GM20000 (cell line): ENCODE data around the gene SCGB1A1.

ENCODE experiments used
- DNase-seq: peaks from one replicate; pipeline ENCODE4 v3.0.0; 2012; ENCODE audit warnings: low spot score
- CTCF ChIP-seq: IDR thresholded peaks from 2 replicates; pipeline ENCODE4 v1.5.1; 2012; ENCODE audit warnings: mild to moderate bottlenecking, control low read depth; ENCODE audit errors: extremely low read depth, missing control alignments

The SCGB1A1 gene

DNA sequence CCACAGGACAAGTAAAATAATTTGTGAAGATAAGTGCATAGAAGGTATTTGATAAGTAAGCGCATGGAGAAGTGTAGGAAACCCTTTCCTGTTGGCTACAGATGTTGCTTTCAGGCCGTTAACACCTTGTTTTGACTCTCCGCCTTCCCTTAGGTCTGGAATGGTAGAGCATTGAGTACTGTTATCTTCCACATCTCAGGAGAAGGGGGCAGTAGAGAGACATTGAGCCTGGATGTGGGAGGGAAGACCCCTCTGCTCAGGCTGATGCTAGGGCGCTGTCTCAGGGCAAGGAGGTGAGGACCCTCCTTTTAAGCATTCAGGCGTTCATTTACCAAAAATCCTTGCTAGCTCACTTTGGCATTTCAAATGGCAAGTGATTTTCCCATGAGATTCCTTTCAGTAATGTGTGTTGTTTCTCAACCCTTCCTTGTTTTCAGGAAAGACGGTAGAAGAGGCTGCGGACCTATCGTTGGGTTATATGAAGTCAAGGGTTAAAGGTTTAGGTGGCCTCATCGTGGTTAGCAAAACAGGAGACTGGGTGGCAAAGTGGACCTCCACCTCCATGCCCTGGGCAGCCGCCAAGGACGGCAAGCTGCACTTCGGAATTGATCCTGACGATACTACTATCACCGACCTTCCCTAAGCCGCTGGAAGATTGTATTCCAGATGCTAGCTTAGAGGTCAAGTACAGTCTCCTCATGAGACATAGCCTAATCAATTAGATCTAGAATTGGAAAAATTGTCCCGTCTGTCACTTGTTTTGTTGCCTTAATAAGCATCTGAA is 27.0 kb upstream of the SCGB1A1 start:
- DNase-seq = no peak
- no peak for TF ChIP-seq CTCF

- TF ChIP-seq CTCF = no peak
- DNase-seq = no peak
These were observed 26.3 kb upstream of the SCGB1A1 start for GRCh38 chr11:62392506-62392905.

GRCh38 chr11:62393061-62393611 is 25.7 kb upstream of the SCGB1A1 start:
- DNase-seq = peak; percentile 37
- peak; percentile 15 for TF ChIP-seq CTCF

- DNase-seq = no peak
- no peak for TF ChIP-seq CTCF
These were observed 25.1 kb upstream of the SCGB1A1 start for GRCh38 chr11:62393735-62394134.

- TF ChIP-seq CTCF = peak; percentile 57
- peak; percentile 80 for DNase-seq
These were observed 23.9 kb upstream of the SCGB1A1 start for GRCh38 chr11:62394825-62395538.

GRCh38 chr11:62395885-62396551 is 22.8 kb upstream of the SCGB1A1 start:
- DNase-seq = no peak
- TF ChIP-seq CTCF = no peak
